AG04449 (cell line): ENCODE measurements around the gene C1QC.

Experiments used
- CTCF ChIA-PET: fragments of 350-600 bp; formaldehyde crosslinking; extraction: SDS; loops from one replicate; lab custom pipeline; 2021; ENCODE audit warnings: antibody characterized with exemption; lab: Yijun Ruan, JAX
- POLR2A ChIA-PET: fragments of 400-600, 350-600 bp; formaldehyde crosslinking; extraction: SDS; loops from one replicate; lab custom pipeline; 2020; ENCODE audit warnings: antibody characterized with exemption, inconsistent platforms; lab: Yijun Ruan, JAX
- DNase-seq: peaks from one replicate; pipeline ENCODE4 v3.0.0-alpha.2; 2010; ENCODE audit warnings: low read depth, low spot score
- H3K4me3 ChIP-seq: 2 replicates; pipeline ENCODE4 v1.5.1; 2011; ENCODE audit warnings: low read depth, mild to moderate bottlenecking, control low read depth, low read length
- CTCF ChIP-seq: IDR thresholded peaks from one replicate; pipeline ENCODE4 v1.5.1; 2011; ENCODE audit warnings: mild to moderate bottlenecking, moderate library complexity, low read length, control low read depth, inconsistent platforms; ENCODE audit not compliant: insufficient read depth; ENCODE audit errors: missing control alignments

C1QC gene

GRCh38 chr1:22676916-22677583 is 33.6 kb downstream of the C1QC start:
- DNase-seq, result no peak
- CTCF ChIA-PET, result interaction anchor here (1.0 to 13.3 kb wide), 7 partner anchors 10 to 288 kb away, joined by 4 to 307 read pairs (median 64); no protein-coding TSS in a partner anchor
- H3K4me3 ChIP-seq, result no peak overlapping the region
- POLR2A ChIA-PET, result no interaction called here
- TF ChIP-seq CTCF, result no peak

- no peak for DNase-seq
- CTCF ChIA-PET, result interaction anchor here (1.5 to 13.3 kb wide), 5 partner anchors 27 to 286 kb away, joined by 6 to 307 read pairs (median 96); no protein-coding TSS in a partner anchor
- no peak for TF ChIP-seq CTCF
Measured at GRCh38 chr1:22677931-22678896, 34.8 kb downstream of the C1QC start.

GRCh38 chr1:22680726-22681125 is 37.3 kb downstream of the C1QC start:
- ChIA-PET POLR2A (no interaction called here), CTCF (interaction anchor here (1.1 kb wide), 1 partner anchor 208 kb away, joined by 3 read pairs; no protein-coding TSS in a partner anchor)
- TF ChIP-seq CTCF, result no peak
- DNase-seq, result no peak
- H3K4me3 ChIP-seq, result no peak overlapping the region

More at GRCh38 chr1:22677931-22678896, 34.8 kb downstream of the C1QC start:
- H3K4me3 ChIP-seq, result no peak overlapping the region
- POLR2A ChIA-PET, result no interaction called here

- H3K4me3 ChIP-seq, result no peak overlapping the region
- no peak for DNase-seq
- TF ChIP-seq CTCF, result no peak
- CTCF ChIA-PET, result no interaction called here
- POLR2A ChIA-PET, result no interaction called here
Measured at GRCh38 chr1:22681556-22682276, 38.3 kb downstream of the C1QC start.

GRCh38 chr1:22683547-22683946 is 40.1 kb downstream of the C1QC start:
- DNase-seq, result no peak
- POLR2A ChIA-PET, result no interaction called here
- CTCF ChIA-PET, result interaction anchor here (1.0 to 6.6 kb wide), 5 partner anchors 9 to 246 kb away, joined by 3 to 48 read pairs (median 3); no protein-coding TSS in a partner anchor
- TF ChIP-seq CTCF, result no peak
- no peak overlapping the region for H3K4me3 ChIP-seq
